Chondrocyte (in vitro differentiated cells): ENCODE measurements around the gene PAK5. TPM values are rescaled to one million over a fixed set of nuclear protein-coding genes. Genes with fewer than 3 reads are reported as not detected.

Experiments
- DNase-seq: peaks from one replicate; pipeline ENCODE4 v3.0.0; 2021; ENCODE audit warnings: mixed read lengths, low spot score
- H3K27ac Mint-ChIP-seq: one replicate; pipeline ENCODE4 v1.8.0; 2021; ENCODE audit warnings: mild to moderate bottlenecking, moderate library complexity, mixed read lengths; ENCODE audit not compliant: unreplicated experiment
- H3K27me3 Mint-ChIP-seq: 2 replicates; pipeline ENCODE4 v1.8.0; 2021; ENCODE audit warnings: low read depth, mixed read lengths
- H3K36me3 Mint-ChIP-seq: 2 replicates; pipeline ENCODE4 v1.8.0; 2021; ENCODE audit warnings: low read depth, mixed read lengths
- H3K4me1 Mint-ChIP-seq: 2 replicates; pipeline ENCODE4 v1.8.0; 2021; ENCODE audit warnings: low read depth, mild to moderate bottlenecking, mixed read lengths
- H3K4me3 Mint-ChIP-seq: one replicate; pipeline ENCODE4 v1.8.0; 2021; ENCODE audit warnings: mild to moderate bottlenecking, moderate library complexity, mixed read lengths; ENCODE audit not compliant: unreplicated experiment
- H3K9me3 Mint-ChIP-seq: 2 replicates; pipeline ENCODE4 v1.8.0; 2021; ENCODE audit warnings: low read depth, mixed read lengths
- total RNA-seq: library from RNA; stranded (reverse); gene quantifications from 3 replicates; pipeline ENCODE4 v1.2.1, GENCODE V29; 2021
- TF ChIP-seq, protein P1 (sequence below): fragments of 200-600 bp; sonication (generic); IDR thresholded peaks from 2 replicates; pipeline ENCODE4 v1.5.0; 2021; ENCODE audit warnings: antibody characterized with exemption, mild to moderate bottlenecking, moderate library complexity

PAK5 gene
- total RNA-seq, 1 donor from 2014 or later: not detected

- H3K27me3 Mint-ChIP-seq: peaks cover 38% of the 10 kb centered on the region
- H3K9me3 Mint-ChIP-seq: no peaks in the 10 kb centered on the region
- TF ChIP-seq, protein P1, sequence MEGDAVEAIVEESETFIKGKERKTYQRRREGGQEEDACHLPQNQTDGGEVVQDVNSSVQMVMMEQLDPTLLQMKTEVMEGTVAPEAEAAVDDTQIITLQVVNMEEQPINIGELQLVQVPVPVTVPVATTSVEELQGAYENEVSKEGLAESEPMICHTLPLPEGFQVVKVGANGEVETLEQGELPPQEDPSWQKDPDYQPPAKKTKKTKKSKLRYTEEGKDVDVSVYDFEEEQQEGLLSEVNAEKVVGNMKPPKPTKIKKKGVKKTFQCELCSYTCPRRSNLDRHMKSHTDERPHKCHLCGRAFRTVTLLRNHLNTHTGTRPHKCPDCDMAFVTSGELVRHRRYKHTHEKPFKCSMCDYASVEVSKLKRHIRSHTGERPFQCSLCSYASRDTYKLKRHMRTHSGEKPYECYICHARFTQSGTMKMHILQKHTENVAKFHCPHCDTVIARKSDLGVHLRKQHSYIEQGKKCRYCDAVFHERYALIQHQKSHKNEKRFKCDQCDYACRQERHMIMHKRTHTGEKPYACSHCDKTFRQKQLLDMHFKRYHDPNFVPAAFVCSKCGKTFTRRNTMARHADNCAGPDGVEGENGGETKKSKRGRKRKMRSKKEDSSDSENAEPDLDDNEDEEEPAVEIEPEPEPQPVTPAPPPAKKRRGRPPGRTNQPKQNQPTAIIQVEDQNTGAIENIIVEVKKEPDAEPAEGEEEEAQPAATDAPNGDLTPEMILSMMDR: no peak
- peak; percentile 90 for DNase-seq
- no peaks in the 10 kb centered on the region for H3K36me3 Mint-ChIP-seq
- peaks cover 10% of the 10 kb centered on the region for H3K4me1 Mint-ChIP-seq
- H3K4me3 Mint-ChIP-seq: peak overlapping the region; percentile 41
- no peak overlapping the region for H3K27ac Mint-ChIP-seq
Observed at GRCh38 chr20:9507544-9508239, 331.2 kb downstream of the PAK5 start.

- TF ChIP-seq, protein P1: no peak
- Mint-ChIP-seq H3K36me3 (no peaks in the 10 kb centered on the region), H3K9me3 (no peaks in the 10 kb centered on the region), H3K27me3 (peaks cover 33% of the 10 kb centered on the region), H3K4me1 (peaks cover 10% of the 10 kb centered on the region), H3K4me3 (no peak overlapping the region), H3K27ac (no peak overlapping the region)
- DNase-seq: no peak
Observed at GRCh38 chr20:9506964-9507369, 331.9 kb downstream of the PAK5 start.

DNA sequence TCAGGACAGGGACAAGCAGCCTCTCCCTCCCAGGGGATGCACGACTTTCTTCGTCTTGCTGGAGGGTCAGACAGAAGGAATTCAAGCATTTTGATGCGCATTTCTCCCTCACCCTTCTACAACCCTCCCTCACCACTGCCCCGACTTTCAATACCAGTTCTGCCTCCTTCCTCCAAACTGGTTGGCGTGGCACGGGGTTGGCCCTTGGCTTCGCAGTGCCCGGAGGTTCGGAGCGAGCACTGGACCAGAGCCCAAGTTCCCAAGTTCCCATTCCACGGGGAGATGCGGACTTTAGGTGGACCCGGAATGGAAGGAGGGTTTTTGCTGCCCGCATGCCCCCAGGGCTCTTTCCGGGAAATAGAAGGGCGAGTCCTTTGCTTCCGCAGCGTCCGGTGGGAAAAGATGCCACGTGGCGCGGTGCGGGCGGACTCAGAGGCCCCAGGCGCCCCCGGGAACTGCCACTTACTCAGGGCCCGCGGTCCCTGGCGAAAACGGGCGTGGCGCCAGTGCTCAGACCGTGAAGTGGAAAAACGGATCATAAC is 332.5 kb downstream of the PAK5 start:
- H3K9me3 Mint-ChIP-seq: no peaks in the 10 kb centered on the region
- peaks cover 29% of the 10 kb centered on the region for H3K27me3 Mint-ChIP-seq
- H3K4me1 Mint-ChIP-seq: peaks cover 10% of the 10 kb centered on the region
- H3K36me3 Mint-ChIP-seq: no peaks in the 10 kb centered on the region
- no peak for DNase-seq
- H3K27ac Mint-ChIP-seq: no peak overlapping the region
- no peak overlapping the region for H3K4me3 Mint-ChIP-seq
- TF ChIP-seq, protein P1: no peak

DNA sequence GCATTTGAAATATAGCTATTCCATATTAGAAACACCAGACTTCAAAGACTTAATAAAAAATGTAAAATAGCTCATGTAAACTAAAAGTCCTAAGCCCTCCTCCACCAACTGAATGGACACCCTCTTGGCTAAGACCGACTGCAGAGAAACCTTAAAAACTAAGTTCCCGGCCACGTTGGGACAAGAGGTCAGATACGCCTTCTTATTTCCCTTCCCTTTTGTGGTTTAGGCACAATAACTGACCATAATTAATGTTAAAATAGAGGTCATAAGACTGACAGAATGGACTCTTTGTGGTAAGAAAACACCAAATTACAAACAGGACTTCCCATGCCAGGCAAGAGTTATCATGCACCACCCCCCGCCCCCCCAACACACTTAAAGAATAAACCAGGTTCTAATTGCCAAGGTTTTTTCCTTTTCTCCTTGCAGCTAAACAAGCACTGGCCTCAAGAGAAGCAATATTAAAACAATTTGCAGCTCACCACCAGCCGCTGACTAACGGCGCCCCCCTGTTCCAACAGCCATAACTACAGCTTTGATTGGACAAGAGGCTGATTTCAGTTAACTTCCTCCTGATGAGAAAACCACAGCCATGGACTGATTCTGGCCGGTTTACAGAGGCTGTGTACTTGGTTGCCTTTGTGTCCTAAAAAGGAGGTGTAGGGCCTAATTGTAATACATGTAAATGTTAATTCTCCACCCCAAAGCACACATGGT is 335.2 kb downstream of the PAK5 start:
- DNase-seq: no peak

GRCh38 chr20:9501473-9501872 is 337.4 kb downstream of the PAK5 start:
- H3K27me3 Mint-ChIP-seq: peaks cover 3% of the 10 kb centered on the region
- no peak overlapping the region for H3K4me3 Mint-ChIP-seq
- TF ChIP-seq, protein P1: no peak

More for the DNA sequence above, 335.2 kb downstream of the PAK5 start:
- Mint-ChIP-seq H3K27me3 (peaks cover 16% of the 10 kb centered on the region), H3K4me3 (no peak overlapping the region), H3K9me3 (no peaks in the 10 kb centered on the region), H3K27ac (no peak overlapping the region), H3K4me1 (peaks cover 10% of the 10 kb centered on the region), H3K36me3 (no peaks in the 10 kb centered on the region)
- TF ChIP-seq, protein P1: peak; percentile 53

More at GRCh38 chr20:9501473-9501872, 337.4 kb downstream of the PAK5 start:
- no peaks in the 10 kb centered on the region for H3K36me3 Mint-ChIP-seq
- DNase-seq: no peak
- H3K4me1 Mint-ChIP-seq: no peaks in the 10 kb centered on the region
- H3K9me3 Mint-ChIP-seq: no peaks in the 10 kb centered on the region
- H3K27ac Mint-ChIP-seq: no peak overlapping the region
